Sigmoid colon (tissue), 4 donors: ENCODE measurements around the gene RABEP1.

Experiments
- CTCF ChIP-seq, 4 experiments: fragments of 450-650 bp in 3 of 4; fragments of 200-600 bp in 1 of 4; IDR thresholded peaks; one replicate each; pipeline ENCODE4 v1.5.1; 2016 to 2019; ENCODE audit warnings: antibody characterized with exemption in 4 of 4, mild to moderate bottlenecking in 3 of 4, moderate library complexity in 2 of 4
- POLR2A ChIP-seq, 2 donors: fragments of 450-650 bp; IDR thresholded peaks; one replicate each; pipeline ENCODE4 v1.6.1; 2016; ENCODE audit warnings: antibody characterized with exemption in 2 of 2, mild to moderate bottlenecking in 2 of 2, moderate library complexity in 2 of 2
- POLR2AphosphoS5 ChIP-seq, 4 donors: sonication (generic); formaldehyde crosslinking; IDR thresholded peaks; one replicate each; pipeline ENCODE4 v1.6.1; 2017; ENCODE audit warnings: antibody characterized with exemption in 4 of 4

- TF ChIP-seq POLR2AphosphoS5 (IDR thresholded peaks at IDR 0.05) (no peak), CTCF (IDR thresholded peaks at IDR 0.05) (no peak), POLR2A (IDR thresholded peaks at IDR 0.05) (no peak)
Measured at GRCh38 chr17:5330981-5331380, 48.9 kb downstream of the RABEP1 start.
